Loucy (cell line): ENCODE measurements around the gene ARHGEF16.
A peak's percentile ranks its signal among the peaks of the same experiment; 100 is the strongest.

Source experiments
- H2AFZ ChIP-seq: fragments of 200-600 bp; sonication (generic); 2 replicates; pipeline ENCODE4 v1.6.0; 2016; ENCODE audit warnings: antibody characterized with exemption, mild to moderate bottlenecking, low read length, moderate library complexity
- H3F3A ChIP-seq: fragments of 200-600 bp; 2 replicates; pipeline ENCODE4 v1.6.0; 2016; ENCODE audit warnings: antibody characterized with exemption, low read depth, mild to moderate bottlenecking
- H3K27me3 ChIP-seq: fragments of 200-600 bp; sonication (generic); 2 replicates; pipeline ENCODE4 v1.6.1; 2014; ENCODE audit warnings: low read length, mild to moderate bottlenecking; ENCODE audit not compliant: insufficient read depth, poor library complexity, severe bottlenecking
- H3K36me3 ChIP-seq: fragments of 200-600 bp; sonication (generic); 2 replicates; pipeline ENCODE4 v1.6.1; 2016; ENCODE audit warnings: low read length; ENCODE audit not compliant: insufficient read depth
- H3K4me1 ChIP-seq: fragments of 200-600 bp; sonication (generic); 2 replicates; pipeline ENCODE4 v1.5.1; 2014; ENCODE audit warnings: low read length, mild to moderate bottlenecking; ENCODE audit not compliant: insufficient read depth, poor library complexity, severe bottlenecking
- H3K4me2 ChIP-seq: fragments of 200-600 bp; sonication (generic); 2 replicates; pipeline ENCODE4 v1.6.0; 2014; ENCODE audit warnings: antibody characterized with exemption, low read length, low read depth, mild to moderate bottlenecking; ENCODE audit not compliant: poor library complexity, severe bottlenecking
- H3K4me3 ChIP-seq: fragments of 200-600 bp; sonication (generic); 2 replicates; pipeline ENCODE4 v1.5.1; 2014; ENCODE audit warnings: low read length, mild to moderate bottlenecking, mixed read lengths; ENCODE audit not compliant: poor library complexity, severe bottlenecking
- H3K79me2 ChIP-seq: fragments of 200-600 bp; sonication (generic); 2 replicates; pipeline ENCODE4 v1.6.1; 2014; ENCODE audit warnings: low read length; ENCODE audit not compliant: insufficient read depth
- H3K9ac ChIP-seq: fragments of 200-600 bp; sonication (generic); 2 replicates; pipeline ENCODE4 v1.6.0; 2014; ENCODE audit warnings: mild to moderate bottlenecking, low read depth, low read length, moderate library complexity; ENCODE audit not compliant: poor library complexity, severe bottlenecking
- H3K9me2 ChIP-seq: fragments of 200-600 bp; sonication (generic); replicated peaks from 2 replicates; pipeline ENCODE4 v1.6.1; 2016; ENCODE audit warnings: low read depth, low read length, mixed read lengths
- H3K9me3 ChIP-seq: fragments of 200-600 bp; sonication (generic); 2 replicates; pipeline ENCODE4 v1.6.1; 2014; ENCODE audit warnings: mild to moderate bottlenecking, antibody characterized with exemption, low read length, low read depth; ENCODE audit not compliant: insufficient read depth
- H4K20me1 ChIP-seq: fragments of 200-600 bp; sonication (generic); 2 replicates; pipeline ENCODE4 v1.6.0; 2014; ENCODE audit warnings: antibody characterized with exemption, low read length, mild to moderate bottlenecking; ENCODE audit not compliant: insufficient read depth, poor library complexity, severe bottlenecking
- CTCF ChIP-seq: fragments of 200-600 bp; sonication (generic); conservative IDR thresholded peaks from 2 replicates; pipeline ENCODE4 v1.5.1; 2014; ENCODE audit warnings: mild to moderate bottlenecking, antibody characterized with exemption, low read length
- EZH2phosphoT487 ChIP-seq: fragments of 200-600 bp; IDR thresholded peaks from 2 replicates; pipeline ENCODE4 v1.6.1; 2018; ENCODE audit warnings: antibody characterized with exemption, mild to moderate bottlenecking, moderate library complexity, borderline replicate concordance

ARHGEF16 gene

GRCh38 chr1:3453891-3454810 is at the start of gene ARHGEF16:
TSS of gene ARHGEF16 (plus strand) at chr1:3454665. CDS start at chr1:3463085, 8,420 bp downstream.
- Histone ChIP-seq H3K4me3 (peak within 1 kb of the TSS; percentile 75), H3K79me2 (no peaks in the 10 kb centered on the region), H3K9me2 (no peaks in the 10 kb centered on the region), H3F3A (no peaks in the 10 kb centered on the region), H3K36me3 (no peaks in the 10 kb centered on the region), H3K4me2 (peak within 1 kb of the TSS; percentile 78), H3K4me1 (peaks cover 17% of the 10 kb centered on the region), H3K9ac (peak within 1 kb of the TSS; percentile 56), H4K20me1 (no peaks in the 10 kb centered on the region), H3K27me3 (no peaks in the 10 kb centered on the region), H3K9me3 (no peaks in the 10 kb centered on the region), H2AFZ (peak within 1 kb of the TSS; percentile 71; the same call in 1 of the 2 replicates)
- TF ChIP-seq CTCF (peak; percentile 43), EZH2phosphoT487 (no peak)

GRCh38 chr1:3404801-3405200 is 49.7 kb upstream of the ARHGEF16 start:
- Histone ChIP-seq H3K9me2 (no peaks in the 10 kb centered on the region), H4K20me1 (no peaks in the 10 kb centered on the region), H2AFZ (no peak overlapping the region), H3K4me2 (no peak overlapping the region), H3K9me3 (no peaks in the 10 kb centered on the region), H3K9ac (no peak overlapping the region), H3K4me1 (no peaks in the 10 kb centered on the region), H3K4me3 (no peak overlapping the region), H3K36me3 (peaks cover 4% of the 10 kb centered on the region; the same call in 1 of the 2 replicates), H3F3A (no peaks in the 10 kb centered on the region), H3K79me2 (no peaks in the 10 kb centered on the region), H3K27me3 (no peaks in the 10 kb centered on the region)
- TF ChIP-seq CTCF = no peak
- no peak for TF ChIP-seq EZH2phosphoT487

GRCh38 chr1:3405491-3405890 is 49.0 kb upstream of the ARHGEF16 start:
- Histone ChIP-seq H3K9me3 (no peaks in the 10 kb centered on the region), H3K4me1 (no peaks in the 10 kb centered on the region), H3K79me2 (no peaks in the 10 kb centered on the region), H4K20me1 (no peaks in the 10 kb centered on the region), H3K9me2 (no peaks in the 10 kb centered on the region), H2AFZ (no peak overlapping the region), H3K9ac (no peak overlapping the region), H3F3A (no peaks in the 10 kb centered on the region), H3K36me3 (peaks cover 4% of the 10 kb centered on the region; the same call in 1 of the 2 replicates), H3K4me2 (no peak overlapping the region), H3K27me3 (no peaks in the 10 kb centered on the region), H3K4me3 (no peak overlapping the region)
- TF ChIP-seq EZH2phosphoT487 (no peak), CTCF (no peak)
